CD4-positive, alpha-beta T cell treated with Interleukin-21 for 1 hour (primary cell): ENCODE measurements around the gene CCL5.

ENCODE experiments used
- DNase-seq: peaks from one replicate; pipeline ENCODE4 v3.0.0-alpha.2; 2020

CCL5 gene

GRCh38 chr17:35867574-35867973, 12.6 kb downstream of the CCL5 start:
- no peak for DNase-seq

- no peak for DNase-seq
These were observed 13.7 kb downstream of the CCL5 start for GRCh38 chr17:35866341-35866950.

- no peak for DNase-seq
These were observed 14.5 kb downstream of the CCL5 start for GRCh38 chr17:35865412-35866340.

GRCh38 chr17:35864853-35865252, 15.3 kb downstream of the CCL5 start:
- no peak for DNase-seq

- DNase-seq = no peak
These were observed 23.6 kb downstream of the CCL5 start for GRCh38 chr17:35856603-35857002.

GRCh38 chr17:35855965-35856364, 24.2 kb downstream of the CCL5 start:
- DNase-seq = no peak

- peak; percentile 75 for DNase-seq
These were observed 30.5 kb downstream of the CCL5 start for GRCh38 chr17:35849469-35850348.

- DNase-seq = no peak
These were observed 32.4 kb downstream of the CCL5 start for GRCh38 chr17:35847633-35848373.

- no peak for DNase-seq
These were observed 33.2 kb downstream of the CCL5 start for GRCh38 chr17:35847006-35847405.

GRCh38 chr17:35846055-35846809, 33.9 kb downstream of the CCL5 start:
- DNase-seq = no peak

GRCh38 chr17:35844547-35844946, 35.6 kb downstream of the CCL5 start:
- DNase-seq = no peak

- no peak for DNase-seq
These were observed 36.5 kb downstream of the CCL5 start for GRCh38 chr17:35843698-35844097.

- no peak for DNase-seq
These were observed 37.9 kb downstream of the CCL5 start for GRCh38 chr17:35842239-35842638.

- DNase-seq = no peak
These were observed 38.7 kb downstream of the CCL5 start for GRCh38 chr17:35841505-35841904.

GRCh38 chr17:35841101-35841500, 39.1 kb downstream of the CCL5 start:
- DNase-seq = no peak

- DNase-seq = no peak
These were observed 55.0 kb downstream of the CCL5 start for GRCh38 chr17:35825206-35825605.
